Astrocyte (in vitro differentiated cells and primary cell): ENCODE results near the gene SH3RF1. TPM values are rescaled to one million over a fixed set of nuclear protein-coding genes. Genes with fewer than 3 reads are reported as not detected.

ENCODE experiments used
- DNase-seq: peaks from one replicate; pipeline ENCODE4 v3.0.0-alpha.2; 2010; ENCODE audit warnings: low read depth
- FAIRE-seq: peaks from 2 replicates; lab custom pipeline; 2011; peaks lifted over from hg19 to GRCh38; lab: Jason Lieb, UNC
- H2AFZ ChIP-seq: 2 replicates; pipeline ENCODE4 v1.6.0; 2012; ENCODE audit warnings: low read depth, low read length, inconsistent platforms
- H3K27ac ChIP-seq: 2 replicates; pipeline ENCODE4 v1.5.1; 2011; ENCODE audit warnings: low read depth, low read length, inconsistent platforms
- H3K27me3 ChIP-seq: 2 replicates; pipeline ENCODE4 v1.6.0; 2011; ENCODE audit warnings: low read length, inconsistent platforms; ENCODE audit not compliant: insufficient read depth
- H3K36me3 ChIP-seq: 2 replicates; pipeline ENCODE4 v1.5.1; 2011; ENCODE audit warnings: low read length, inconsistent platforms; ENCODE audit not compliant: insufficient read depth
- H3K4me1 ChIP-seq: 2 replicates; pipeline ENCODE4 v1.5.1; 2011; ENCODE audit warnings: low read length, inconsistent platforms; ENCODE audit not compliant: insufficient read depth
- H3K4me2 ChIP-seq: 2 replicates; pipeline ENCODE4 v1.6.0; 2012; ENCODE audit warnings: low read length, inconsistent platforms
- H3K4me3 ChIP-seq: 2 replicates; pipeline ENCODE4 v1.5.1; 2011; ENCODE audit warnings: low read depth, mild to moderate bottlenecking, low read length, inconsistent platforms; ENCODE audit not compliant: insufficient read depth
- H3K79me2 ChIP-seq: 2 replicates; pipeline ENCODE4 v1.6.0; 2012; ENCODE audit warnings: mild to moderate bottlenecking, low read length, inconsistent platforms; ENCODE audit not compliant: insufficient read depth
- H3K9ac ChIP-seq: 2 replicates; pipeline ENCODE4 v1.6.0; 2012; ENCODE audit warnings: mild to moderate bottlenecking, low read length, inconsistent platforms
- H3K9me3 ChIP-seq: 2 replicates; pipeline ENCODE4 v1.5.1; 2012; ENCODE audit warnings: low read depth, mild to moderate bottlenecking, low read length, inconsistent platforms; ENCODE audit not compliant: insufficient read depth
- H4K20me1 ChIP-seq: 2 replicates; pipeline ENCODE4 v1.6.0; 2012; ENCODE audit warnings: low read length, inconsistent platforms; ENCODE audit not compliant: insufficient read depth
- H3K27ac Mint-ChIP-seq: one replicate; pipeline ENCODE4 v1.8.0; 2021; ENCODE audit warnings: mild to moderate bottlenecking, mixed read lengths; ENCODE audit not compliant: unreplicated experiment
- H3K27me3 Mint-ChIP-seq: one replicate; pipeline ENCODE4 v1.8.0; 2021; ENCODE audit warnings: low read depth, mixed read lengths; ENCODE audit not compliant: unreplicated experiment
- H3K36me3 Mint-ChIP-seq: one replicate; pipeline ENCODE4 v1.8.0; 2021; ENCODE audit warnings: low read depth, mixed read lengths; ENCODE audit not compliant: unreplicated experiment
- H3K4me1 Mint-ChIP-seq: one replicate; pipeline ENCODE4 v1.8.0; 2021; ENCODE audit warnings: low read depth, mixed read lengths; ENCODE audit not compliant: unreplicated experiment
- H3K4me3 Mint-ChIP-seq: one replicate; pipeline ENCODE4 v1.8.0; 2021; ENCODE audit warnings: mild to moderate bottlenecking, moderate library complexity, mixed read lengths; ENCODE audit not compliant: unreplicated experiment
- H3K9me3 Mint-ChIP-seq: one replicate; pipeline ENCODE4 v1.8.0; 2021; ENCODE audit warnings: mild to moderate bottlenecking, mixed read lengths; ENCODE audit not compliant: unreplicated experiment
- EZH2 ChIP-seq: IDR thresholded peaks from 2 replicates; pipeline ENCODE4 v1.6.1; 2012; ENCODE audit warnings: mild to moderate bottlenecking, low read length, inconsistent platforms; ENCODE audit not compliant: insufficient read depth
- total RNA-seq: library from RNA; stranded (reverse); gene quantifications from 2 replicates; pipeline ENCODE4 v1.2.1, GENCODE V29; 2021
- TF ChIP-seq, protein P1 (sequence below): IDR thresholded peaks from 2 replicates; pipeline ENCODE4 v1.5.1; 2011; ENCODE audit warnings: low read depth, mild to moderate bottlenecking, inconsistent platforms, low read length, moderate library complexity; ENCODE audit not compliant: insufficient read depth

SH3RF1 gene
- total RNA-seq, 1 donor from 2014 or later: 25.9 TPM

DNA sequence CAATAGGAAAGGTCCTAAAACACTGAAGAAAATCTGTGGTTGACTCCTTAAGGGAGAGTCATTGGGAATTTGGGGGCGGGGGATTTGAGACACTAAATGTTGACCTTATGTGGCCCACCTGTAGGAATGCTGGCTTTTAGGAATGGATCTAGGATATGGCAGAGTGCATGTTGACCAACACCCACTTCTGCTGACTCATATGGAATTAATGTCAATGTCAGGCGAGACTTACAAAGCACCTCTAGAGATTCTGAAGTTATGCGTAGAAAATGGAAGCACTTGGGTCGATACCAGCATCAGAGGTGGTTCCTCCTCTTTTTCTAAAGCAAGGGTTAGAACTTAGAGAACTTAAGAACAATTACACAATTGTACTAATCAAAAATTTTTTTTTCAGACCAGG lies 160.1 kb downstream of the SH3RF1 start:
- peaks cover 14% of the 10 kb centered on the region for H3K4me1 ChIP-seq
- no peak overlapping the region for H3K4me3 ChIP-seq
- H3K36me3 ChIP-seq: peaks cover 40% of the 10 kb centered on the region
- H3K9me3 ChIP-seq: no peaks in the 10 kb centered on the region
- H3K4me3 Mint-ChIP-seq: no peak overlapping the region
- no peak overlapping the region for H3K27ac Mint-ChIP-seq
- H3K9ac ChIP-seq: no peak overlapping the region
- H3K9me3 Mint-ChIP-seq: no peaks in the 10 kb centered on the region
- H4K20me1 ChIP-seq: no peaks in the 10 kb centered on the region
- no peak overlapping the region for H3K27ac ChIP-seq
- H3K79me2 ChIP-seq: peaks cover 28% of the 10 kb centered on the region
- H2AFZ ChIP-seq: no peak overlapping the region
- H3K4me1 Mint-ChIP-seq: peaks cover 7% of the 10 kb centered on the region
- peak overlapping the region; percentile 19 for H3K4me2 ChIP-seq
- no peaks in the 10 kb centered on the region for H3K27me3 Mint-ChIP-seq
- peak; percentile 43 for DNase-seq
- peaks cover 18% of the 10 kb centered on the region for H3K36me3 Mint-ChIP-seq
- TF ChIP-seq, protein P1, sequence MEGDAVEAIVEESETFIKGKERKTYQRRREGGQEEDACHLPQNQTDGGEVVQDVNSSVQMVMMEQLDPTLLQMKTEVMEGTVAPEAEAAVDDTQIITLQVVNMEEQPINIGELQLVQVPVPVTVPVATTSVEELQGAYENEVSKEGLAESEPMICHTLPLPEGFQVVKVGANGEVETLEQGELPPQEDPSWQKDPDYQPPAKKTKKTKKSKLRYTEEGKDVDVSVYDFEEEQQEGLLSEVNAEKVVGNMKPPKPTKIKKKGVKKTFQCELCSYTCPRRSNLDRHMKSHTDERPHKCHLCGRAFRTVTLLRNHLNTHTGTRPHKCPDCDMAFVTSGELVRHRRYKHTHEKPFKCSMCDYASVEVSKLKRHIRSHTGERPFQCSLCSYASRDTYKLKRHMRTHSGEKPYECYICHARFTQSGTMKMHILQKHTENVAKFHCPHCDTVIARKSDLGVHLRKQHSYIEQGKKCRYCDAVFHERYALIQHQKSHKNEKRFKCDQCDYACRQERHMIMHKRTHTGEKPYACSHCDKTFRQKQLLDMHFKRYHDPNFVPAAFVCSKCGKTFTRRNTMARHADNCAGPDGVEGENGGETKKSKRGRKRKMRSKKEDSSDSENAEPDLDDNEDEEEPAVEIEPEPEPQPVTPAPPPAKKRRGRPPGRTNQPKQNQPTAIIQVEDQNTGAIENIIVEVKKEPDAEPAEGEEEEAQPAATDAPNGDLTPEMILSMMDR: no peak
- TF ChIP-seq EZH2: no peak
- no peak for FAIRE-seq
- H3K27me3 ChIP-seq: no peaks in the 10 kb centered on the region

DNA sequence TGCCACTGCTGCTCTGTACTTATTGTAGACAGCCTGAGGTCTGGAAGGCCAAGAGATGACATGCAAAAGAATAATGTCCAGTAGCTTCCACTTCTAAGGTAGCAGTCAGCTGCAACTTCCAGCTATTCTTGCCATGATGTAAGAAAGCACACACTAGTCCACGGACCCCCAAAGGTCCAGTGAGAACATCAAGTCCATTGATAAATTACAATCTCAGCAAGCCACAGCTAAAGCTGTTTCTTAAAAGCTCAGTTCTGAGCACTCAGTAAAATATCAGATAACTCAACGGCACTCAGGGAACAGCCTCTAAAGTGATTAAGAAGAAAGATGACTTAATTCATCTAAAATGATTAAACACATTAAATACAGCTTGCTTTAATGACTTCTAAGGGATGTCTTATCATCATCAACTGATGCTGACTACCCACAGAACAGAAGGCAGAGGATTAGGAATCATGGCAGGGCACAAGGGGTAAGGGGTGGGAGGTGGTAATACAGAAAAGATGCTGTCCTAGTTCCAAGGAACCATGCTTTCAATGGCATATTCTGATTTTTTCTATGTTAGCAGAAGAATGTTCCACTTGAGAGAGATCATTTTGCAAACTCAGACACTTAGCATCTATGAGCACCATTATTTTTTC lies 161.6 kb downstream of the SH3RF1 start:
- peaks cover 6% of the 10 kb centered on the region for H3K4me1 Mint-ChIP-seq
- H3K79me2 ChIP-seq: peaks cover 35% of the 10 kb centered on the region
- no peak overlapping the region for H3K27ac Mint-ChIP-seq
- no peak overlapping the region for H3K4me3 ChIP-seq
- no peak overlapping the region for H2AFZ ChIP-seq
- H4K20me1 ChIP-seq: peaks cover 1% of the 10 kb centered on the region
- H3K9me3 Mint-ChIP-seq: no peaks in the 10 kb centered on the region
- H3K9me3 ChIP-seq: no peaks in the 10 kb centered on the region
- H3K36me3 ChIP-seq: peaks cover 46% of the 10 kb centered on the region
- H3K27me3 ChIP-seq: no peaks in the 10 kb centered on the region
- no peak overlapping the region for H3K27ac ChIP-seq
- no peaks in the 10 kb centered on the region for H3K27me3 Mint-ChIP-seq
- H3K4me2 ChIP-seq: no peak overlapping the region
- no peak overlapping the region for H3K4me3 Mint-ChIP-seq
- peaks cover 20% of the 10 kb centered on the region for H3K36me3 Mint-ChIP-seq
- TF ChIP-seq, protein P1: no peak
- no peak for TF ChIP-seq EZH2
- no peak overlapping the region for H3K9ac ChIP-seq
- FAIRE-seq (no peak), DNase-seq (no peak)
- peaks cover 10% of the 10 kb centered on the region for H3K4me1 ChIP-seq

DNA sequence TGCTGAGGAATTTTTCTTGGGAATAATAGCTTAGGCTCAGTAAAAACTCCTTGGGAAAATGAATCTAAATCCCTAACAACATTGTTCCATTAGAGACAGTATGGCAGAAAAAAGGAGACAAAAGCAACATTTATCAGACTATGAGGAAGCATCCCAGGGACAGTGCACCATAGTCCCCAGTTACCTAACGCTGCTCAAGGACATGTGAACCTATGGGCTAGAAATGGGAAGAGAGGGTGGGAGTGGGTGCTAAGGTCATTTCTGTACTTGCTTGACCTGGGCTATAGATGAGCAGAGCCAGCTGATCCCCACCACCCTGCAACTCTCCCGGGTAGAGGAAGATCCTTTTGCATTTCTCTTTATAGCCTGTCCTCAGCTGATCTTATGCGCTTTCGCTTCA lies 162.5 kb downstream of the SH3RF1 start:
- Mint-ChIP-seq H3K4me3 (no peak overlapping the region), H3K27me3 (no peaks in the 10 kb centered on the region), H3K9me3 (no peaks in the 10 kb centered on the region), H3K4me1 (peaks cover 11% of the 10 kb centered on the region), H3K36me3 (peaks cover 17% of the 10 kb centered on the region), H3K27ac (no peak overlapping the region)
- peaks cover 30% of the 10 kb centered on the region for H3K79me2 ChIP-seq
- FAIRE-seq (no peak), DNase-seq (no peak)
- H3K27me3 ChIP-seq: no peaks in the 10 kb centered on the region
- H3K9me3 ChIP-seq: no peaks in the 10 kb centered on the region
- H3K4me2 ChIP-seq: no peak overlapping the region
- no peak overlapping the region for H3K9ac ChIP-seq
- peaks cover 42% of the 10 kb centered on the region for H3K36me3 ChIP-seq
- H3K4me3 ChIP-seq: no peak overlapping the region
- H4K20me1 ChIP-seq: peaks cover 5% of the 10 kb centered on the region
- no peak overlapping the region for H2AFZ ChIP-seq
- TF ChIP-seq, protein P1: no peak
- TF ChIP-seq EZH2: no peak
- H3K27ac ChIP-seq: no peak overlapping the region
- peaks cover 13% of the 10 kb centered on the region for H3K4me1 ChIP-seq
